KMS-11 (cell line): Measurements from ENCODE around the gene BIRC7.
A peak's percentile ranks its signal among the peaks of the same experiment; 100 is the strongest.

ENCODE experiments used
- H2AFZ ChIP-seq: fragments of 200-600 bp; sonication (generic); 2 replicates; pipeline ENCODE4 v1.6.1; 2016; ENCODE audit warnings: antibody characterized with exemption, mixed run types, low read depth
- H3K27ac ChIP-seq: fragments of 200-600 bp; sonication (generic); 2 replicates; pipeline ENCODE4 v1.6.1; 2016; ENCODE audit warnings: mild to moderate bottlenecking, mixed run types
- H3K27me3 ChIP-seq: fragments of 200-600 bp; sonication (generic); 2 replicates; pipeline ENCODE4 v1.6.1; 2017; ENCODE audit warnings: mild to moderate bottlenecking, low read depth, mixed run types, moderate library complexity; ENCODE audit not compliant: insufficient read depth
- H3K36me3 ChIP-seq: fragments of 200-600 bp; sonication (generic); 2 replicates; pipeline ENCODE4 v1.6.1; 2017; ENCODE audit warnings: mild to moderate bottlenecking, mixed run types; ENCODE audit not compliant: insufficient read depth
- H3K4me1 ChIP-seq: fragments of 200-600 bp; sonication (generic); 2 replicates; pipeline ENCODE4 v1.6.1; 2016; ENCODE audit warnings: mild to moderate bottlenecking, low read depth, mixed run types; ENCODE audit not compliant: poor library complexity, severe bottlenecking
- H3K4me2 ChIP-seq: fragments of 200-600 bp; sonication (generic); 2 replicates; pipeline ENCODE4 v1.7.0; 2016; ENCODE audit warnings: mild to moderate bottlenecking, mixed run types
- H3K4me3 ChIP-seq: fragments of 200-600 bp; sonication (generic); IDR thresholded peaks from 2 replicates; pipeline ENCODE4 v1.6.1; 2017; ENCODE audit warnings: low read depth, low read length, mixed read lengths; ENCODE audit not compliant: insufficient read depth
- H3K79me2 ChIP-seq: fragments of 200-600 bp; sonication (generic); 2 replicates; pipeline ENCODE4 v1.6.1; 2016; ENCODE audit warnings: low read depth, mixed run types; ENCODE audit not compliant: insufficient read depth
- H3K9ac ChIP-seq: fragments of 200-600 bp; sonication (generic); 2 replicates; pipeline ENCODE4 v1.6.1; 2016; ENCODE audit warnings: mild to moderate bottlenecking, mixed run types
- H4K20me1 ChIP-seq: fragments of 200-600 bp; sonication (generic); 2 replicates; pipeline ENCODE4 v1.6.1; 2016; ENCODE audit warnings: mild to moderate bottlenecking, mixed run types; ENCODE audit not compliant: insufficient read depth
- CTCF ChIP-seq: fragments of 200-600 bp; sonication (generic); conservative IDR thresholded peaks from 2 replicates; pipeline ENCODE4 v1.6.1; 2017; ENCODE audit warnings: low read depth, mild to moderate bottlenecking, antibody characterized with exemption, low read length, moderate library complexity, mixed read lengths

BIRC7 gene

DNA sequence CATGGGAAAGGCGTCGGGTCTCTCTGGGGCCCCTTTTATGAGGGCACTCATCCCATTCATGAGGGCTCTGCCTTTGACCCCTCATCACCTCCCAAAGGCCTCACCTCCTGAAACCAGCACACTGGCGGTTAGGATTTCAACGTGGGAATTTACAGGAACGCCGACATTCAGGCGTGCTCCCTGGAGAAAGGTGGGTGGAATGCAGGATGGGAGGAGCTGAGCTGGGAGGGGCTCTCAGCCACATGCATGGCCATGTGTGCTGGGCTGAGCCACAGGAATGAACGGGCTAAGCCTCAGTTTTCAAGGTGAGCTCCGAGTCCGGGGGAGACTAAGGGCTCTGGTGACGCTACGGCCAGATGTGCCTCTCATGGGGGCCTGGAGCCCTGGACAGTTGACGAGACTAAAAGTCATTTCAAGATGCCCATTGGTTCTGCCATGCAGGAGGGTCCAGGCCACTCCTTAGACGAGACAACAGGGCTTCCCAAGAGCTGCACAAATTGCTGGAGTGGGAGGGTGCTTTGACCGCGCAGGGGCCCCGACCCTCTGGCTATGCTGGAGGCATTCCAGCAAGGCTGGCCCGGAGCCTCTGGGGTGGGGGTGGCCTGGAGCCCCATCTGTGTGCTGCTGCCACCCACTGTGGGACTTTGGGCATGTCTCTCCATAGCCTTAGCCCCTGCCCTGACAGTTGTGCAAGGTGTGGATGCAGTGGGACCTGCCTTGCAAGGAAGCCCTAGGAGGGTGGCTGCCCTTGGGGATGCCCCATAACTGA lies 33.1 kb downstream of the BIRC7 start:
- peaks cover 13% of the 10 kb centered on the region for H3K79me2 ChIP-seq
- H3K9ac ChIP-seq, result no peak overlapping the region
- H4K20me1 ChIP-seq, result no peaks in the 10 kb centered on the region
- H3K4me1 ChIP-seq, result peaks cover 17% of the 10 kb centered on the region
- H3K4me2 ChIP-seq, result no peak overlapping the region
- no peak for TF ChIP-seq CTCF
- peaks cover 52% of the 10 kb centered on the region for H3K27me3 ChIP-seq
- H3K27ac ChIP-seq, result no peak overlapping the region
- no peaks in the 10 kb centered on the region for H3K36me3 ChIP-seq
- no peak overlapping the region for H2AFZ ChIP-seq
- no peak overlapping the region for H3K4me3 ChIP-seq

DNA sequence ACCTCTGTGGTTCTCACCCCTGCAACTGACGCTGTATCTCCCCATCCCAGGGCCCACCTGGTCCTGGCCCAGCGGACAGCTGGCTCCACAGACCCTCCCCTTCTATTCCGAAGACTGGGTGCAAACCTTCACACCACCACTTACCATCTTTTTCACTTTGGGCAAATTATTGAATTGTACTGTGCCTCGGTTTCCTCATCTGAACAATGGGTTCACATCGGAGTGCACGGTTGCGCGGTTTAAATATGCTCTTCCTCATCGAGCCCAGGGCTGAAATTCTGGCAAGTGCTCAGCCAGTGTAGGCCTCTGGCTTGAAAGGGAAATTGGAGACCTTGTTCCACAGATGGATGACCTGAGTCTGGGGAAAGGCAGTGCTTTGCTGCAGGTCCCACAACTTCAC lies 34.0 kb downstream of the BIRC7 start:
- no peak for TF ChIP-seq CTCF
- Histone ChIP-seq H4K20me1 (no peaks in the 10 kb centered on the region), H3K4me1 (peaks cover 23% of the 10 kb centered on the region), H3K79me2 (peaks cover 22% of the 10 kb centered on the region), H3K4me2 (0 out of 2 replicates have a peak overlapping the region, but pooled peaks have one; percentile 3), H2AFZ (no peak overlapping the region), H3K27me3 (peaks cover 43% of the 10 kb centered on the region), H3K9ac (no peak overlapping the region), H3K36me3 (no peaks in the 10 kb centered on the region), H3K4me3 (no peak overlapping the region), H3K27ac (no peak overlapping the region)

GRCh38 chr20:63270606-63271325 lies 35.1 kb downstream of the BIRC7 start:
- H3K79me2 ChIP-seq, result peaks cover 32% of the 10 kb centered on the region
- no peaks in the 10 kb centered on the region for H4K20me1 ChIP-seq
- H3K9ac ChIP-seq, result no peak overlapping the region
- H3K36me3 ChIP-seq, result no peaks in the 10 kb centered on the region; the same call in 1 of the 2 replicates
- H3K27ac ChIP-seq, result no peak overlapping the region
- peaks cover 23% of the 10 kb centered on the region for H3K4me1 ChIP-seq
- H2AFZ ChIP-seq, result no peak overlapping the region
- H3K4me3 ChIP-seq, result no peak overlapping the region
- no peak for TF ChIP-seq CTCF
- H3K4me2 ChIP-seq, result no peak overlapping the region
- H3K27me3 ChIP-seq, result peaks cover 33% of the 10 kb centered on the region

GRCh38 chr20:63272105-63273058 lies 36.7 kb downstream of the BIRC7 start, which contains the start of gene ARFGAP1:
Gene ARFGAP1, plus strand, starts transcription at chr20:63272813. Its CDS starts 2,768 bp downstream, at chr20:63275581.
- H3K79me2 ChIP-seq, result peaks cover 45% of the 10 kb centered on the region
- no peaks in the 10 kb centered on the region; the same call in 1 of the 2 replicates for H3K36me3 ChIP-seq
- H3K4me3 ChIP-seq, result no peak within 1 kb of the TSS
- peak within 1 kb of the TSS; percentile 59 for H2AFZ ChIP-seq
- H3K9ac ChIP-seq, result peak within 1 kb of the TSS; percentile 68
- H3K27me3 ChIP-seq, result peaks cover 20% of the 10 kb centered on the region
- no peak for TF ChIP-seq CTCF
- no peak within 1 kb of the TSS for H3K27ac ChIP-seq
- H4K20me1 ChIP-seq, result no peaks in the 10 kb centered on the region
- peak within 1 kb of the TSS; percentile 75 for H3K4me2 ChIP-seq
- peaks cover 23% of the 10 kb centered on the region for H3K4me1 ChIP-seq
